Islet precursor cell (in vitro differentiated cells): ENCODE data around the gene RBM19.

Experiments
- DNase-seq: peaks from one replicate; pipeline ENCODE4 v3.0.0-alpha.2; 2018

Gene RBM19

GRCh38 chr12:113900716-113901115 lies 65.4 kb downstream of the RBM19 start:
- no peak for DNase-seq

DNA sequence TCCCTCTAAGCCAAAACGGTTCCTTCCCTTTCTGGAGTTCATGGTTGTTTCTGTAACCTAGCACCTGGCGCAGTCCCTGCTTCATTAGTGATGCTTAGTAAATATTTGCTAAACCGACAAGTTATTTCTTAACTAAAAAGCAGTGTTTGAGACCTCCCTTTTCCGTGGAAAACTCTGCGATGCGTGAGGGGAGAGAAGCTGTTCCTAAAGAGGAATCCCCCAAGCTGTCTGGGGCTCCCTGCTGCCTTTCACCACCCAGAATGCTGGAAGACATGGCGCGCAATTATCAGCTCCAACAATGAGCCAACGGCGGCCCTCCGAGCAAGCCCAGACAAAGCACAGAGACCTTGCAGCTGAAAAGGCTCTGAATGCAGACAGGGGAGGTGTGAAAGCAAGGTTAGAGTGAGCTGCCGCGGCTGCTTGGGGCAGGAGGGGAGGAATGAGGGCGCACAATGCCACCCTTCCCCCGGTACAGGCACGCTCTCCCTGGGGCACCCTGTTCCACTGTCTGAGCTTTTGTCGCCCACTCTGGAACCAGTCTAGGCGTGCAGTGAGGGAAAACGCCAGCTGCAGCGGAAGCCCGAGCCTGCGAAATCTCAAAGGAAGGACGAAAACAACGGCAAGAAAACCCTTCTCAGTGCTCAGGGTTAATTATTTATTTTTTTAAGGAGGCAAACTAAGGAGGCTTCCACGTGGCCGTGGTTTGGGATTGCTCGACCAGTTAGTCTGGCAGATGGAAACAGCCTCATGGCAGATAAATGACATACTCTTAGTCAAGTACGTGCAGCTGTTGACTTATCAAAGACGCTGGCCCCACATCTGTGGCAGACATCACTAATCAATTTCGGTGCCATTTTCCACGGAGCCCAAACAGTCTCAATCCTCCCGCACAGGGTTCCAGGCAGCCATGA lies 66.3 kb downstream of the RBM19 start:
- no peak for DNase-seq

GRCh38 chr12:113899042-113899560 lies 67.0 kb downstream of the RBM19 start:
- DNase-seq, result no peak

- no peak for DNase-seq
Measured at GRCh38 chr12:113898466-113898865, 67.7 kb downstream of the RBM19 start.

- no peak for DNase-seq
Measured at GRCh38 chr12:113897406-113897805, 68.7 kb downstream of the RBM19 start.

DNA sequence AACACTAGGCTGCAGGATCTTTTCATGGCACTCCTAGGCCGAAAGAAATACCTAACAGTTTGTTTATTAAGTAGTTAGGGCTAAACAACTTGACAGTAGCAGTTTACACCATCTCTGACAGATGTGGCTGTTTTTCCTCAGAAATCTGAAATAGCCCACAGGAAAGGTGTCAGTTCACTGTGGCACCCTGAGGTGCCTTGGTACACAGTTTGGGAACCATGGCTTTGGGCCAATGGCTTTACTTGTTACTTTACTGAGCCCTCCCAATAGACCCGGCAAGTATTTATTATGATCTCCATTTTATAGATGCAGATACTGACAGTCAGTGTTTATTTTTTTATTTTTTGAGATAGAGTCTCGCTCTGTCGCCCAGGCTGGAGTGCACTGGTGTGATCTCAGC lies 69.3 kb downstream of the RBM19 start:
- no peak for DNase-seq

GRCh38 chr12:113896194-113896593 lies 69.9 kb downstream of the RBM19 start:
- DNase-seq, result peak; percentile 98

DNA sequence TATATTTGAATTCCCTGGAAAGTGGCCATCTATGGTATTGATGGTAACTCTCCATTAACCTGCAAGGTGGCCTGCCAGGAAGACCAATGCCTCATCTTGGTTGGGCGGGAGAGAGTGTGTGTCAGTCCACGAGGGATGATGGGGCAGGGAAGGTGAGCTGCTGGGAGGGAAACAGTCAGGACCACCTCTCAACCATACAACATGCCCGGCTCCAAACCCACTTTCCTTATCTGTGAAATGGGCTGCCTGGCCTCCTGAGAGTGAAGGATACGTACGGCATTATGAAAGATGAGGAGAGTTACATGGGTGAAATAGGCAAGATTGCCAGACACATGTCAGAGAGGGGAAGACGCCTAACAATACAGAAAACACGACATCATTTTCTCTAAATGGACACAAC lies 70.9 kb downstream of the RBM19 start:
- DNase-seq, result no peak

DNA sequence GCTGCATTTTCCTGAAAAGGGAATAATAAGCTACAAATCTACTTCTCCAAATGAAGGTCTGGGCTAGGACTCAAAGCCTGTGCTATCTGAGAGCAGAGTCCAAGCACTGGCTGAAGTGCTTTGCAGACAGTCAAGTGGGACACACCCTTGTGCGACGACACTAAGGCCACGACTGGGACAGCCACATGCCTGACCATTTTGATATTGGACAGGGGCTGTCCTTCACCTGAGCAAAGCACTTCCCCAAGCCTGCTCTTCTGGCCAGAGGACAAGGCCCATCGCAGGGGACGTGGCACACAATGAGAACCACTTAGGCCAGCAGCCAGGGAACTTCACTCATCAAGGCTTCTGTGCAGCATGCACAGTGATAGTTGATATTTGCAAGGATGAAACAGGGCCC lies 71.4 kb downstream of the RBM19 start:
- no peak for DNase-seq

DNA sequence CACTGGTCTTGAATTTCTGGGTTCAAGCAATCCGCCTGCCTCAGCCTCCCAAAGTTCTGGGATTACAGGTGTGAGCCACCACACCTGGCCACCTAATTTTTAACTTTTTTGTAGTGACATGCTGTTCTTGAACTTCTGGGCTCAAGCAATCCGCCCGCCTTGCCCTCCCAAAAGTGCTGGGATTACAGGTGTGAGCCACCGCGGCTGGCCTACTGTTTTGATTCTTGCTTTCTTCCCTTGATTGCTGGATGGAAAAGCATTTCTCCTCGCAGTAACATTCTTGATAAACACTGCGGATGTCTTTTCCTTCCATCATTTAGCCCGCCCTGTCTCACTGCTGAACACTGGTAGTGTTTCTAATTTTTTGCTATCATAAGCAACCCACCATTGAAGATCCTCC lies 72.9 kb downstream of the RBM19 start:
- DNase-seq, result no peak

DNA sequence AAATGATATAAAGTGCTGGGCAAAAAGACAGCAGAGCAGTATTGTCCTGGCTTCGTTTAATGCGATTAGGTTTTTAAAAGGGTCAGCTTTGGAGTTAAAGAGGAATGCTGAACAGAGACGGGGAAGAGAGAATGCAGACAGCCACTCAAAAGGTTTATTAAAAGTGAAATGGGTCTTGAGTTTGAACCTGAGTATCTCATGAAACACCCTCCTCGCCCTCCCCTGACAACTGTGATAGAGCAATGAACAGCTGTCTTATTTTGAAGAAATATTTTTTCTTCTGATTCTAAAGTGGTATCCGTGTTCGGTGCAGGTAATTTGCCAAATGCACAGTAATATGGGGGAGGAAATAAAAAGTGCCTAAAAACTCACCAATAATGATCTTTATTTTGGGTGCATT lies 73.6 kb downstream of the RBM19 start:
- DNase-seq, result no peak

- DNase-seq, result peak; percentile 89
Measured at GRCh38 chr12:113891739-113892520, 74.2 kb downstream of the RBM19 start.

GRCh38 chr12:113891167-113891692 lies 74.9 kb downstream of the RBM19 start:
- DNase-seq, result no peak

GRCh38 chr12:113889891-113890581 lies 76.1 kb downstream of the RBM19 start:
- DNase-seq, result no peak

GRCh38 chr12:113889076-113889475 lies 77.0 kb downstream of the RBM19 start:
- no peak for DNase-seq

DNA sequence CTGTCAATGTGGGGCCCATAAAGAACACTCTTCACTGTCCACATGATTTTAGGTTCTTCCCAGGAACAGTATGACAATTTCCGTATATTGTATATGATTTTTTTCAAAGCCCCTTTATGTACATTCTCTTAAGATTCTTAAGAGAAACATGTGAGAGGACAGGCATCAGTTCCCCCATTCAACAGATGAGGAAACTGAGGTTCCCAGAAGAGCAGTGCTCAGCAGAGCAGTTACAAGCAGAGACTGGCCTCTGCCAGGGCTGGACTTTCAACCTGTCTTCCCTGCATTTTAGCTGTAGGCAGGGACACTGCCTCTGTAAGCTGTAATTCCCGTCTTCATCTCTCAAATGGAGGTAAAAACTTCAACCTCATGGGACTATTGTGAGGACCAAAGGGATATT lies 77.7 kb downstream of the RBM19 start:
- no peak for DNase-seq

DNA sequence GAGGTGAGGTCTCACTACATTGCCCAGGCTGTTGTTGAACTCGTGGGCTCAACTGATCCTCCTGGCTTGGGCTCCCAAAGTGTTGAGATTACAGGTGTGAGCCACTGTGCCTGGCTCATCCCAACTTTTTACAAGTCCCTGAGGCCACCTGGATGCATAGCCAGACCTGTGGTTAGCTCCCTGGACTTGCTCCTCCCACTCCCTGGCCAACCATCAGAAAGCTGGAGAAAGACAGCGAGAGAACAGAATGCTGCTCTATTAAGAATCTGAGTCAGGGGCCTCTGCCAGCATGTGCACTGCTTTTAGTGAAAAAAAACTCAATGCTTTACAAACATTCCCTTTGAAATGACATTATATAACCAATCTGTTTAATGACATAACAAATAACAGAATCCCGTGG lies 78.2 kb downstream of the RBM19 start:
- DNase-seq, result peak; percentile 91

DNA sequence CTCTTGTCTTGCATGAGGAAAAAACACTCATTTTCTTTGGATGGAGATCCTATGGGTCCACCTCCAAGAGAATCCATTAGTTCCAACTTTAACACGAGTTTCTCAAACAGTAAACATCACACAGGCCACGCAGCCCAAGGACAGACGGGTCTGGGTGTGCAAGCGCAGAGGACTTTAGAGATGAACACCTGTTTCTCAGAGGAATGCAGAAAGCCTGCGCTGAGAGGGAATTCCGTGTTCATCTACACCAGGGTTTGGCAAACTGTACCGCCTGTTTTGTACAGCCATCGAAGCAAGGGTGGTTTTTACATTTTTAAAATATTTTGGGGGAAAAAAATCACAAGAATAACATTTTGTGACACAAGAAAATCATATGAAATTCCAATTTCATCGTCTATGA lies 79.4 kb downstream of the RBM19 start:
- no peak for DNase-seq

- DNase-seq, result no peak
Measured at GRCh38 chr12:113884392-113884791, 81.7 kb downstream of the RBM19 start.

DNA sequence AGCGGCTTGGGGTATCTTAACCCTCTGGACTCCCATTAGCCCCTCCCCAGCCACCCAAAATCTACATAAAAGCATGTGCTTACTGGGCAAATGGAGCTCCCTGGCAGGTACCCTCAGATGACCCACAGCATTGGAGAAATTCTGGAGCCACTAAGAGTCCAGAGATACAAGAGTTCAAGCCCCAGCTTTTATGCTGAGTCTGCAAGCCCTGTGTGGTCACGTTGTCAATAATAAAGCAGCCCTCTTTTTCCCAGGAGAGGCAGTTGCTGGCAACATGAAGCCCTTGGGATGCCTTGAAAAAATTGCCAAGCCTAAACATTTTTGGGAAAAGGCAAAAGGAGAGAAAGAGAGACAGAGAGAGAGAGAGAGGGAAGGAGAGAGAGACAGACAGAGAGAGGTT lies 83.4 kb downstream of the RBM19 start:
- DNase-seq, result no peak

DNA sequence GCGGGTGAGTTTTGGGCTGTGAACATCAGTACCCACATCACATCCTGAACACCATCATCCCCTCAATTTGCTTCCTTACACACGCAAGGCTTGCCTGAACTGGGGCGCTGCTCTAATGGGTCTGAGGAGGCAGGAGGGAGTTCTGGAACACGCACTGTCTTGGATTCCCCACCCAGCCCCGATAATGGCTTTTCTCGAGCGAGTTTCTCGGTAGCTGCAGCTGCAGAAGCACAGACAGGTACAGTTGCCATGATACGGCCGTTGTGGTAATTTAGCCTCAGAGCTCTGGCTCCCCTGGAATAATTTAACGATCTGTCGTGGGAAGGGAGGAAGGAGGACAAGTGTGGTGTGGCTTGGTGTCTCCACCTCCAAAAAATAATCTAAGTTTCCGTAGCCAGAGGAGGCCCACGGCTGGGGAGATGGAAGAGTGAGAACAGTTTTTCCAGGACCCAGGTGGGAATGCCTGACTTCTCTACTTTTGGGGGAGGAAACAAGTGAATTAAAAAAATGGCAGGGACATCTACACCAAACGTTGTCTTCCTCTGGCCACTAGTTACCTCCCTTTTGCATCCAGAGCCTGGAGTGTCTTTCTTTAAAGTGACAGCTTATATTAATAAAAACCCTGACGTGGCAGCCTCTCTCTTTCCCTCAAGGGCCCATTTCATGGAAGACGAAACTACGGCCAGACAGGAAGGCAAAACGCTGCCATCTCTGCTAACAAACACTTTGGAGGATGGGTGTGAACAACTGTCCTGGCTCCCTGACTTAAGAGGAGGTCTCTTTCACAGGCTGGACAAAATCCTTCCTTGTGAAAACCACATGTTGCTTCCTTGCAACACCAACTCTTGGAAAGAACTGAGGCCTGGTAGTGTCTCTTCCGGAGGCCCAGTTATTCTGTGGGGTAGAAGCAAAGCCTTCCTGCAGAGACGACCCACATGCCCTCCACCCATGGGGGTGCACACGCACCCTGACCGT lies 84.8 kb downstream of the RBM19 start:
- DNase-seq, result no peak

DNA sequence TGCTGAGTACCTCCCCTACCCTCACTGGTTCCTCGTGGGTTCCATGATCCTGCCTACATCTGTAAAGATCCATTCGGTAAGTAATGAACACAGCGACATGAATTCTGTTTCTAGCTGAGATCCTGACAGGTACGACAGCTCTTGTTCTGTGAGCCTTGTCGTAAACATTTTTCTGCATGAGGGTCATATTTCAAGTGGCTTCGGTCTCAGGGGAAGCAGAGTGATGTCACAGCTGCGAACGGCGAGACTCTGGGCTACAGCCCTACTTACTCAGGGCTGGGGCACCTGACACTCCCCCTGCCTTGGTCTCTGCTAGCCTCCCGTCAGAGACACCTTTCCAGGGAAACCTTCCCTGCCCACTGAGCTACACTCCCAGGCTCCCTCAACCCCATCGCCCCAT lies 85.8 kb downstream of the RBM19 start:
- no peak for DNase-seq
